ENCODE results near the gene RAD9B.
"Not testable (repeated sequence)": the region's sequence is repeated elsewhere in the genome, so short reads cannot be mapped to it uniquely, and the experiment has no call there.

Gene RAD9B

GRCh38 chr12:110516995-110517394 lies 14.9 kb downstream of the RAD9B start:
- no peak overlapping the region for H3K4me3 Mint-ChIP-seq
- TF ChIP-seq CTCF (IDR thresholded peaks at IDR 0.05; ENCODE audit: unreplicated experiment in 3 of 3) = no peak
- no peaks in the 10 kb centered on the region for H3K4me1 Mint-ChIP-seq
- H3K27ac Mint-ChIP-seq = no peak overlapping the region
- no peaks in the 10 kb centered on the region for H3K27me3 Mint-ChIP-seq (ENCODE audit: low read depth)
- H3K9me3 Mint-ChIP-seq = no peaks in the 10 kb centered on the region
- no peaks in the 10 kb centered on the region for H3K36me3 Mint-ChIP-seq (ENCODE audit: low read depth)

GRCh38 chr12:110518014-110518413 lies 15.9 kb downstream of the RAD9B start:
- not testable (repeated sequence) for H3K9me3 Mint-ChIP-seq; H3K27me3 Mint-ChIP-seq (ENCODE audit: low read depth); H3K4me1 Mint-ChIP-seq; H3K4me3 Mint-ChIP-seq; H3K27ac Mint-ChIP-seq; H3K36me3 Mint-ChIP-seq (ENCODE audit: low read depth)

GRCh38 chr12:110520876-110521712 lies 19.0 kb downstream of the RAD9B start:
- H3K36me3 Mint-ChIP-seq (ENCODE audit: low read depth); H3K4me1 Mint-ChIP-seq; H3K9me3 Mint-ChIP-seq; H3K27ac Mint-ChIP-seq; H3K27me3 Mint-ChIP-seq (ENCODE audit: low read depth); H3K4me3 Mint-ChIP-seq: not testable (repeated sequence)

GRCh38 chr12:110528277-110528839 lies 26.2 kb downstream of the RAD9B start:
- H3K4me1 Mint-ChIP-seq = peaks cover 7% of the 10 kb centered on the region
- H3K9me3 Mint-ChIP-seq = no peaks in the 10 kb centered on the region

GRCh38 chr12:110530511-110530910 lies 28.4 kb downstream of the RAD9B start:
- Mint-ChIP-seq H3K9me3 (no peaks in the 10 kb centered on the region), H3K27me3 (ENCODE audit: low read depth) (peaks cover 3% of the 10 kb centered on the region), H3K4me1 (peaks cover 7% of the 10 kb centered on the region), H3K4me3 (no peak overlapping the region), H3K27ac (no peak overlapping the region), H3K36me3 (ENCODE audit: low read depth) (peaks cover 19% of the 10 kb centered on the region)
- no peak for TF ChIP-seq CTCF (IDR thresholded peaks at IDR 0.05; ENCODE audit: unreplicated experiment in 3 of 3)

More at GRCh38 chr12:110528277-110528839, 26.2 kb downstream of the RAD9B start:
- H3K36me3 Mint-ChIP-seq (ENCODE audit: low read depth) = peaks cover 19% of the 10 kb centered on the region
- TF ChIP-seq CTCF (IDR thresholded peaks at IDR 0.05; ENCODE audit: unreplicated experiment in 3 of 3) = no peak
- no peak overlapping the region for H3K27ac Mint-ChIP-seq
- H3K4me3 Mint-ChIP-seq = no peak overlapping the region
- H3K27me3 Mint-ChIP-seq (ENCODE audit: low read depth) = peaks cover 3% of the 10 kb centered on the region

- Mint-ChIP-seq H3K4me3 (no peak overlapping the region), H3K27me3 (ENCODE audit: low read depth) (peaks cover 3% of the 10 kb centered on the region)
- no peak for TF ChIP-seq CTCF (IDR thresholded peaks at IDR 0.05; ENCODE audit: unreplicated experiment in 3 of 3)
Observed at GRCh38 chr12:110531741-110532333, 29.7 kb downstream of the RAD9B start.

More at GRCh38 chr12:110531741-110532333, 29.7 kb downstream of the RAD9B start:
- H3K27ac Mint-ChIP-seq = peak overlapping the region; percentile 17 to 63 (median 52)
- H3K9me3 Mint-ChIP-seq = no peaks in the 10 kb centered on the region
- H3K4me1 Mint-ChIP-seq = peaks cover 7% of the 10 kb centered on the region
- peaks cover 26% of the 10 kb centered on the region for H3K36me3 Mint-ChIP-seq (ENCODE audit: low read depth)

All from nephron (organoid).